Measurements from ENCODE around the gene FOXP3.

- TF ChIP-seq CTCF (IDR thresholded peaks at IDR 0.05) (no peak), POLR2A (IDR thresholded peaks at IDR 0.05) (no peak)
Observed at GRCh38 chrX:49206543-49206942, 58.0 kb downstream of the FOXP3 start.
